Pulmonary artery endothelial cell (primary cell): ENCODE measurements around the gene TMEM236. TPM values are rescaled to one million over a fixed set of nuclear protein-coding genes. Genes with fewer than 3 reads are reported as not detected.

Experiments
- DNase-seq: peaks from one replicate; pipeline ENCODE4 v3.0.0-alpha.2; 2011; ENCODE audit warnings: low read depth, low spot score
- total RNA-seq: library from RNA; depleted of rRNA; stranded (reverse); fragments of >200 nt; gene quantifications from 2 replicates; pipeline ENCODE4 v1.2.3, GENCODE V29; 2014

Gene TMEM236
- total RNA-seq, 1 donor from 2014 or later, result 0.07 TPM

- DNase-seq, result no peak
These were observed 67.8 kb downstream of the TMEM236 start for GRCh38 chr10:17819836-17820235.

DNA sequence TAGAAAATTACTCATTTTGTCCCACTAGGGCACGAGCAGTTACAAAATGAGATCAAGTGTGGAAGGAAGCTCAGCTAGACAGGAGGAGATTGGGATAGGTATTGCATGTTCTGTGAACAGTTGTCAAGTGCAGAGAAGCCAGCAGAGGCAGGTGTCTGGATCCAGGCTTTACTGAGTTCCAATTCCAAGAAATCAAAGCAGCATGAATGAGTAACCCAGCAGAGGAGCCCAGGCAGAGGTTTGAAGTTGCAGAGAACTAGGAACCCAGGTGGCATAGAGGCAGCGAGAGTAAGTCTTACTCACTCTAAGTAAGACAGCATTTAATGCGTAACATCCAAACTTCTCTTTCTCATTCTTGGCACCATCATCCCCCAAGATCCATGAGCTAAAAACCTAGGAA, 68.9 kb downstream of the TMEM236 start:
- DNase-seq, result no peak

DNA sequence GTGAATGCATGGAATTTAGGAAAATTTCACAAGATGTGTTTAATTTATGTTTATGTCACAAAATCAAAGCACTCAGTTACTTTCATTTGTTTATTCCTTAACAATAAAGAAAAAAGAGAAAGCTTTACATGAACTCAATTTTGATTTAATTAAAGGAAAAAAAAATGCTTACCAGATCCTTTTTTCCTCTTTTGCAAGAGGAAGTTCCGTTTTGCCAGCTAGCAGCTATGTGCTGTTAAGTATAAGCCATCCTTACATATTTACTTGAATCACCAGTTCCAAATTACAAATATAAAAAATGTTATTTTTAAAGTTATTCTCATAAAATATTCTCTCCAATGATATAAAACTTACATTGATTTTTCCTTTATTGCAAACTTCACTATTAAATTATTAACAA, 69.9 kb downstream of the TMEM236 start:
- no peak for DNase-seq

GRCh38 chr10:17831341-17831740, 79.3 kb downstream of the TMEM236 start:
- no peak for DNase-seq

DNA sequence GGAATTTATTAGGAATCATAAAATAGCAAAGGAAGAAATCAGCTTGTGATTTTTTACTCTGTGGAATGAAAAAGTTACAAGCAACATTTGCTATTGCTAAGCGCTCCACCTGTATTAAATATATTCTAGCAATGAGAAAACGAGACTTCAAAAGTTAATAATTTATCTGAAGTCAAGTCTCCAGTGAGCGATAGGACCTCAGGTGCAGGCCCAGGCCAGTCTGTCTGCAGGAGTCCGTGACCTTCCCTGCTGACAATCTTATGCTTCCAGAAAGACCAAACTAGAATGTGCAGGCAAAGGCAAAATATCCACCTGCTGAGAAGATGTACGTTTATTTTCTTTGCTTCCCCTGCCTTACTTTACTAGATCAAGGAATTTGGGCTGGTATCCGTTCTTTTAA, 79.9 kb downstream of the TMEM236 start:
- no peak for DNase-seq

- no peak for DNase-seq
These were observed 81.7 kb downstream of the TMEM236 start for GRCh38 chr10:17833656-17834055.

- no peak for DNase-seq
These were observed 83.7 kb downstream of the TMEM236 start for GRCh38 chr10:17835688-17836087.

GRCh38 chr10:17836942-17837341, 84.9 kb downstream of the TMEM236 start:
- DNase-seq, result peak; percentile 81

- DNase-seq, result no peak
These were observed 86.2 kb downstream of the TMEM236 start for GRCh38 chr10:17838080-17838648.

GRCh38 chr10:17841050-17841449, 89.0 kb downstream of the TMEM236 start:
- no peak for DNase-seq

GRCh38 chr10:17842641-17843040, 90.6 kb downstream of the TMEM236 start:
- DNase-seq, result no peak

DNA sequence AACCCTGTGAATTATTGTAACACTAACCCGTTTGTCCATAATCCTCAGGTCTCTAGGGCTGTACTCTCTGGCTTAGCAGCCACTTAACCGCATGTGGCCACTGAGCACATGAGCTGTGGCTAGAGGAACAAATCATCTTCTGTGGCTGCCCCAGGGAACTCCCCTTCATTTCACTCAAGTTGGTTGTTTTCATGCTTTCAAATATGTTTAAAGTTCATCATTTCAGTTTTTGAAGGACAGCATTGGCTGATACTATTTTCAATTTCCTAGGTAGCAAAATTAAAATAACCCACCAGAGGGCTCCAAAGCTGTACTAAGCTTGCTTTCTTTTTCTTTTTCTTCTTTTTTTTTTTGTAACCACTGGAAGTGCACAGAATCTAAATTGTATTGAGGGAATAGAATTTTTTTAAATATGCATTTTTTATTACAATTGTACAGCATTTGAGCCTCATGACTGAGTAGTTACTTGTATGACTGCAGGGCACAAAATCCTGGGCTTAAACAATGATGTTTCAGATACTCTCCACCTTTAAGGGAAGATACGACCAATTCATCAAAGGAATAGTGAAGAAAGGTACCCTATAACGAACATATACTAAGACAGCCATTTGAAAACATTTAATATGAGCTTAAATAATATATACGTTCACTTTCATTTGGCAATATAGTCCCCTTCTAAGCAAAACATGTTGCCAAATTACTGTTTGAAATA, 95.7 kb downstream of the TMEM236 start:
- no peak for DNase-seq

- DNase-seq, result no peak
These were observed 96.6 kb downstream of the TMEM236 start for GRCh38 chr10:17848646-17849045.

Other genes starting within 250 kb of the TMEM236 start
- 25.8 and 33.4 TPM in 2 replicates for gene HACD1, start 134.8 kb upstream of the TMEM236 start, total RNA-seq
- gene STAM, start 108.0 kb upstream of the TMEM236 start, total RNA-seq, result 12.5 and 17.5 TPM in 2 replicates
- gene MRC1, start 57.1 kb downstream of the TMEM236 start, total RNA-seq, result 2.4 and 3.2 TPM in 2 replicates
- not detected in 2 replicates for gene SLC39A12, start 199.7 kb downstream of the TMEM236 start, total RNA-seq